Measurements from ENCODE around the gene FUT9. TPM values are rescaled to one million over a fixed set of nuclear protein-coding genes. Genes with fewer than 3 reads are reported as not detected.

The FUT9 gene
- total and polyA plus RNA-seq, 2 of the 13 experiments (the other 11 are each of a cell fraction or from before 2014, with no cell fraction given): 0.01 TPM; not detected in 1

GRCh38 chr6:96099069-96099468, 83.3 kb downstream of the FUT9 start:
- no peaks in the 10 kb centered on the region for H4K20me1 ChIP-seq (ENCODE audit: insufficient read depth, low read length)
- no peaks in the 10 kb centered on the region for H3K79me2 ChIP-seq (ENCODE audit: insufficient read depth, low read length)
- CTCF ChIA-PET (ENCODE audit: low intra/inter-chr PET ratio, low total read pairs): no interaction called here
- POLR2A ChIA-PET: no interaction called here
- no peak overlapping the region for H3K27ac ChIP-seq (ENCODE audit: extremely low read length, insufficient read depth, low read length)
- H3K4me2 ChIP-seq (ENCODE audit: low read depth, low read length): no peak overlapping the region
- ATAC-seq (no peak), DNase-seq (ENCODE audit: low spot score) (no peak), FAIRE-seq (no peak)
- H3K4me3 ChIP-seq (replicated peaks in 1 of 3; ENCODE audit: insufficient read depth in 1 of 3, low read depth in 2 of 3, low read length in 3 of 3): no peak overlapping the region
- no peaks in the 10 kb centered on the region for H3K9me3 ChIP-seq (ENCODE audit: low read length)
- no peaks in the 10 kb centered on the region for H3K4me1 ChIP-seq (ENCODE audit: insufficient read depth, low read length)
- H3K27me3 ChIP-seq (ENCODE audit: control insufficient read depth in 1 of 2, insufficient read depth in 2 of 2, low read length in 2 of 2): no peaks in the 10 kb centered on the region
- no peaks in the 10 kb centered on the region for H3K36me3 ChIP-seq (replicated peaks in 1 of 2; ENCODE audit: control insufficient read depth in 1 of 2, insufficient read depth in 2 of 2, low read length in 2 of 2)
- intact Hi-C loops (cut with micrococcal nuclease; ENCODE audit: unreplicated experiment) (no loop called here), in situ Hi-C loops (cut with HindIII; ENCODE audit: extremely low pct_ligation_motif_present, low pct_unique_long_range_greater_than_20kb) (loop anchor here (10.0 kb wide), 1 partner anchor 454 kb away; no protein-coding TSS in a partner anchor)
- TF ChIP-seq SMYD3 (CRISPR knock-in tag; IDR thresholded peaks at IDR 0.05) (no peak), TFDP1 (CRISPR knock-in tag; IDR thresholded peaks at IDR 0.05; ENCODE audit: borderline replicate concordance) (no peak), SP2 (CRISPR knock-in tag; IDR thresholded peaks at IDR 0.05) (no peak), PRDM15 (CRISPR knock-in tag; IDR thresholded peaks at IDR 0.05) (no peak), SRSF9 (IDR thresholded peaks at IDR 0.05; ENCODE audit: borderline replicate concordance, insufficient read depth, low read depth, low read length, poor library complexity, severe bottlenecking) (no peak), NRL (CRISPR knock-in tag; IDR thresholded peaks at IDR 0.05; ENCODE audit: borderline replicate concordance) (no peak), ZHX2 (IDR thresholded peaks at IDR 0.05; ENCODE audit: low read depth) (no peak), ZHX2 (CRISPR knock-in tag; IDR thresholded peaks at IDR 0.05; ENCODE audit: borderline replicate concordance) (no peak), ZBTB1 (CRISPR knock-in tag; IDR thresholded peaks at IDR 0.05; ENCODE audit: borderline replicate concordance) (no peak), NR2F2 (IDR thresholded peaks at IDR 0.05; ENCODE audit: borderline replicate concordance, low read depth) (no peak), SETDB1 (CRISPR knock-in tag; IDR thresholded peaks at IDR 0.05; ENCODE audit: borderline replicate concordance) (no peak)
- H3K9ac ChIP-seq (ENCODE audit: insufficient read depth, low read depth, low read length): no peak overlapping the region
- H2AFZ ChIP-seq (ENCODE audit: low read length): no peak overlapping the region
- BruUV-seq (replicated peaks): no TSS peak
